Measurements from ENCODE around the gene LTO1.
"Not testable (repeated sequence)": the region's sequence is repeated elsewhere in the genome, so short reads cannot be mapped to it uniquely, and the experiment has no call there.

GRCh38 chr11:69687969-69688771 lies 13.0 kb upstream of the LTO1 start:
- TF ChIP-seq CTCF, POLR2A (IDR thresholded peaks at IDR 0.05): not testable (repeated sequence)
